Hepatocyte (in vitro differentiated cells): Measurements from ENCODE around the gene PID1. TPM values are rescaled to one million over a fixed set of nuclear protein-coding genes. Genes with fewer than 3 reads are reported as not detected.

Experiments
- DNase-seq: peaks from one replicate; pipeline ENCODE4 v3.0.0-alpha.2; 2016; ENCODE audit warnings: low spot score
- H2AFZ ChIP-seq: fragments of 200-600 bp; sonication (generic); 2 replicates; pipeline ENCODE4 v1.6.0; 2016; ENCODE audit warnings: antibody characterized with exemption, mild to moderate bottlenecking
- H3K27ac ChIP-seq: fragments of 200-600 bp; sonication (generic); 2 replicates; pipeline ENCODE4 v1.5.1; 2016; ENCODE audit warnings: mild to moderate bottlenecking
- H3K27me3 ChIP-seq: fragments of 200-600 bp; sonication (generic); 2 replicates; pipeline ENCODE4 v1.6.1; 2016
- H3K36me3 ChIP-seq: fragments of 200-600 bp; sonication (generic); replicated peaks from 2 replicates; pipeline ENCODE4 v1.5.1; 2016; ENCODE audit warnings: low read depth; ENCODE audit not compliant: insufficient read depth
- H3K4me1 ChIP-seq: fragments of 200-600 bp; sonication (generic); 2 replicates; pipeline ENCODE4 v1.5.1; 2016; ENCODE audit warnings: mild to moderate bottlenecking, moderate library complexity; ENCODE audit not compliant: insufficient read depth
- H3K4me2 ChIP-seq: fragments of 200-600 bp; sonication (generic); 2 replicates; pipeline ENCODE4 v1.6.0; 2016
- H3K4me3 ChIP-seq: fragments of 200-600 bp; sonication (generic); 2 replicates; pipeline ENCODE4 v1.5.1; 2016; ENCODE audit warnings: mild to moderate bottlenecking
- H3K79me2 ChIP-seq: fragments of 200-600 bp; sonication (generic); 2 replicates; pipeline ENCODE4 v1.6.0; 2017; ENCODE audit warnings: mild to moderate bottlenecking
- H3K9me2 ChIP-seq: fragments of 200-600 bp; sonication (generic); replicated peaks from 2 replicates; pipeline ENCODE4 v1.6.0; 2017; ENCODE audit warnings: mild to moderate bottlenecking; ENCODE audit not compliant: insufficient read depth
- H3K9me3 ChIP-seq: fragments of 200-600 bp; sonication (generic); 2 replicates; pipeline ENCODE4 v1.5.1; 2016; ENCODE audit warnings: low read depth, mild to moderate bottlenecking
- H4K20me1 ChIP-seq: fragments of 200-600 bp; sonication (generic); 2 replicates; pipeline ENCODE4 v1.6.0; 2016; ENCODE audit warnings: mild to moderate bottlenecking; ENCODE audit not compliant: insufficient read depth, poor library complexity, severe bottlenecking
- EZH2 ChIP-seq: fragments of 200-600 bp; sonication (generic); IDR thresholded peaks from 2 replicates; pipeline ENCODE4 v1.6.1; 2016; ENCODE audit warnings: antibody characterized with exemption, mild to moderate bottlenecking, borderline replicate concordance
- EZH2phosphoT487 ChIP-seq: fragments of 200-600 bp; sonication (generic); IDR thresholded peaks from one replicate; pipeline ENCODE4 v1.6.1; 2018; ENCODE audit warnings: antibody characterized with exemption, mild to moderate bottlenecking, low read depth, moderate library complexity; ENCODE audit not compliant: unreplicated experiment, severe bottlenecking
- WGBS: methylation state at CpG from one replicate; pipeline ENCODE4 v1.1.6; 2016; ENCODE audit warnings: low lambda C conversion rate; ENCODE audit errors: missing lambda C conversion rate; 5-methylcytosine and 5-hydroxymethylcytosine counted together
- polyA plus RNA-seq: library from polyadenylated mRNA; unstranded; fragments of >200 nt; fragmentation: Nextera tagmentation; extraction: Ambion mirVana; gene quantifications from 2 replicates; pipeline ENCODE4 v1.2.1, GENCODE V29; 2016
- total RNA-seq: library from RNA; depleted of rRNA; stranded (reverse); fragments of >200 nt; gene quantifications from 2 replicates; pipeline ENCODE4 v1.2.3, GENCODE V29; 2014
- TF ChIP-seq, protein P1 (sequence below): fragments of 200-600 bp; sonication (generic); IDR thresholded peaks from 2 replicates; pipeline ENCODE4 v1.5.1; 2016; ENCODE audit warnings: antibody characterized with exemption, mild to moderate bottlenecking; ENCODE audit not compliant: poor library complexity

PID1 gene
- total and polyA plus RNA-seq, 2 experiments from 2014 or later, result 26.7 to 31.1 TPM

DNA sequence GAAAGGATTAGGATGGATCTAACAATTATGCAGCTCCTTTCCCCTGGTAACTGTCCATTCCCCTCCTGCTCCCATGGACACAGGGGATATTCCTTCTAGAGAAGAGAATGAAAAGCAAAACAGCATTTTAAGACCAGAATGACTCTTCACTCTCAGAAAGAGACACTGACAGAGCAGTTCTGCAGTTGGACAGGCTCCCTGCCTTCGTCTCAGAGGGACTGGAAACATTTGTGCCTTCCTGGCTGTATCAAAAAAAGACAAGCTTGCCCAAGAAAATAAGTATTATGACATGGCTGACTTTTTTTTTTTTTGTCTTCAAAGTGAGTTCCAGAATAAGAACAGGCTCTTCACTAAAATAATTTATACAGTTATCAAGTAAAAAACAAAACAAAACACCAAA lies 9.5 kb downstream of the PID1 start:
- Histone ChIP-seq H3K79me2 (peaks cover 58% of the 10 kb centered on the region), H2AFZ (no peak overlapping the region), H3K4me1 (peaks cover 5% of the 10 kb centered on the region), H4K20me1 (no peaks in the 10 kb centered on the region), H3K4me2 (no peak overlapping the region), H3K27ac (no peak overlapping the region), H3K27me3 (no peaks in the 10 kb centered on the region), H3K4me3 (no peak overlapping the region), H3K36me3 (peaks cover 2% of the 10 kb centered on the region), H3K9me3 (no peaks in the 10 kb centered on the region), H3K9me2 (no peaks in the 10 kb centered on the region)
- WGBS, result 81% methylated on average over 1 of the region's 1 CpG
- DNase-seq, result no peak
- TF ChIP-seq EZH2, result no peak
- TF ChIP-seq EZH2phosphoT487, result no peak
- TF ChIP-seq, protein P1, sequence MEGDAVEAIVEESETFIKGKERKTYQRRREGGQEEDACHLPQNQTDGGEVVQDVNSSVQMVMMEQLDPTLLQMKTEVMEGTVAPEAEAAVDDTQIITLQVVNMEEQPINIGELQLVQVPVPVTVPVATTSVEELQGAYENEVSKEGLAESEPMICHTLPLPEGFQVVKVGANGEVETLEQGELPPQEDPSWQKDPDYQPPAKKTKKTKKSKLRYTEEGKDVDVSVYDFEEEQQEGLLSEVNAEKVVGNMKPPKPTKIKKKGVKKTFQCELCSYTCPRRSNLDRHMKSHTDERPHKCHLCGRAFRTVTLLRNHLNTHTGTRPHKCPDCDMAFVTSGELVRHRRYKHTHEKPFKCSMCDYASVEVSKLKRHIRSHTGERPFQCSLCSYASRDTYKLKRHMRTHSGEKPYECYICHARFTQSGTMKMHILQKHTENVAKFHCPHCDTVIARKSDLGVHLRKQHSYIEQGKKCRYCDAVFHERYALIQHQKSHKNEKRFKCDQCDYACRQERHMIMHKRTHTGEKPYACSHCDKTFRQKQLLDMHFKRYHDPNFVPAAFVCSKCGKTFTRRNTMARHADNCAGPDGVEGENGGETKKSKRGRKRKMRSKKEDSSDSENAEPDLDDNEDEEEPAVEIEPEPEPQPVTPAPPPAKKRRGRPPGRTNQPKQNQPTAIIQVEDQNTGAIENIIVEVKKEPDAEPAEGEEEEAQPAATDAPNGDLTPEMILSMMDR, result no peak

DNA sequence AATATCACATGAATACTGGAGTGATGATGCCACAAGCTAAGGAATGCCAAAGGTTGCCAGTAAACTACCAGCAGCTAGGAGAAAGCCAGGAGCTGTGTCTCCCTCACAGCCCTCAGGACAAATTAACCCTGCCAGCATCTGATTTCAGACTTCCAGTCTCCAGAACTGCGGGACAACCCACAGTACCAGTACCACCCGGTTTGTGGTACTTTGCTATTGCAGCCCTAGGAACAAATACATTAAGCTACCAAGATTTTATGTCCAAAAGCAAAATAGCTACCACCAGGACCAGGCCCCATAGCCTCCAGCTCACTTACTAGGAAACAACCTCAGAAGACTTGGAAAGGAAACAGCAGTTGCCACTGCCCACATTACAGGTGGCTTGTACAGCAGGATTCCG lies 10.0 kb downstream of the PID1 start:
- H3K9me2 ChIP-seq, result no peaks in the 10 kb centered on the region
- no peaks in the 10 kb centered on the region for H4K20me1 ChIP-seq
- peaks cover 53% of the 10 kb centered on the region for H3K79me2 ChIP-seq
- 76% methylated on average over 3 of the region's 3 CpGs for WGBS
- peaks cover 3% of the 10 kb centered on the region for H3K4me1 ChIP-seq
- no peak overlapping the region for H3K27ac ChIP-seq
- H3K36me3 ChIP-seq, result peaks cover 2% of the 10 kb centered on the region
- no peaks in the 10 kb centered on the region for H3K9me3 ChIP-seq
- no peaks in the 10 kb centered on the region for H3K27me3 ChIP-seq
- H3K4me3 ChIP-seq, result no peak overlapping the region
- DNase-seq, result no peak
- TF ChIP-seq EZH2 (no peak), EZH2phosphoT487 (no peak)
- TF ChIP-seq, protein P1, result no peak
- no peak overlapping the region for H2AFZ ChIP-seq
- no peak overlapping the region for H3K4me2 ChIP-seq

DNA sequence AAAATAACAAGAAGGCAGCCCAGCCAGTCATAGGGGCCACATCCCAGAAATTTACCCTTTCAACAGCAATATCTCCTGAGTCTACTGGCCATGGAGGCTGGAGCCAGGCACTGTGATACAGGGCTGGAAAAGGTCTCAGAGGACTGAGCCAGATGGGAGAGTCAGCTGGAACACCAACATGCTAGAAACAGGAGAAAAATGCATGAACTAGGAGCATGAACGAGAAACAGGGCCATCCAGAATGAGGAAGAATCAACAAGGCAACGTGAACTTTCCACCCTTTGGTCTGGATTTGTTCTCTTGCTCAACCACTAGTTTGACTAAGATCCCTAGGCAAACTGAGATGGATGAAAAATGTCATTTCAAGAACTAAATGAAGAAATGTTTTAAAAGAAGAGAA lies 13.1 kb downstream of the PID1 start:
- no peak overlapping the region for H3K27ac ChIP-seq
- TF ChIP-seq EZH2phosphoT487 (no peak), EZH2 (no peak)
- TF ChIP-seq, protein P1, result no peak
- WGBS, result 68% methylated on average over 2 of the region's 2 CpGs
- H3K9me3 ChIP-seq, result no peaks in the 10 kb centered on the region
- no peak for DNase-seq
- H3K4me2 ChIP-seq, result no peak overlapping the region
- H3K79me2 ChIP-seq, result peaks cover 46% of the 10 kb centered on the region
- no peaks in the 10 kb centered on the region for H4K20me1 ChIP-seq
- H3K27me3 ChIP-seq, result no peaks in the 10 kb centered on the region
- H3K9me2 ChIP-seq, result no peaks in the 10 kb centered on the region
- H3K4me3 ChIP-seq, result no peak overlapping the region
- peaks cover 2% of the 10 kb centered on the region for H3K36me3 ChIP-seq
- H2AFZ ChIP-seq, result no peak overlapping the region
- no peaks in the 10 kb centered on the region for H3K4me1 ChIP-seq

DNA sequence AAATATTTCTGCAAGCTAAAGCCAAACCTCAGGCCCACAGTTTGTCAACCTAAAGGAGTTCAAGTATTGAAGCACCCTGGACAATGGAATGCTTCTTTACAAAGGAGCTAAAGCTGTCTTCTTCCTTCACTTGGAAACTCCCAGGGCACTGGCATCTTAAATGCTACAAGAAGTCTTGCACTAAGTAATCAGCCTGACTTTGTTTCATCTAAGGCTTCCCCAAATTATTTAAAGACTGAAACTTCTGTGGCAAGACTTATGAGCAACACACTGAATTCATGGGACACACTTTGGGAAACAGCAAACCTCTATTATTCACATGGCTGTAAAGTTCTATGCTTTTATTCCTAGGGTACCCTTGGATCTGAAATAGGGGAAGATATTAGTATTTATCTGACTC lies 14.7 kb downstream of the PID1 start:
- no peak for TF ChIP-seq EZH2
- H3K4me1 ChIP-seq, result no peaks in the 10 kb centered on the region
- no peak overlapping the region for H3K27ac ChIP-seq
- no peaks in the 10 kb centered on the region for H3K9me2 ChIP-seq
- DNase-seq, result no peak
- no peak overlapping the region for H3K4me2 ChIP-seq
- H3K79me2 ChIP-seq, result peaks cover 33% of the 10 kb centered on the region
- no peaks in the 10 kb centered on the region for H3K27me3 ChIP-seq
- no peak overlapping the region for H3K4me3 ChIP-seq
- no peaks in the 10 kb centered on the region for H3K36me3 ChIP-seq
- H4K20me1 ChIP-seq, result no peaks in the 10 kb centered on the region
- no peaks in the 10 kb centered on the region for H3K9me3 ChIP-seq
- no peak overlapping the region for H2AFZ ChIP-seq
